HepG2 (cell line): ENCODE data around the gene MAN1C1.

Experiments used
- SUZ12 ChIP-seq: fragments of 150-350 bp; IDR thresholded peaks from 2 replicates; pipeline ENCODE4 v1.6.1; 2014; ENCODE audit warnings: low read depth, low read length
- TF ChIP-seq, protein P1 (sequence below): sonication (generic); formaldehyde crosslinking; IDR thresholded peaks from 2 replicates; pipeline ENCODE4 v1.4.0; 2020; ENCODE audit warnings: missing genetic modification reagents

DNA sequence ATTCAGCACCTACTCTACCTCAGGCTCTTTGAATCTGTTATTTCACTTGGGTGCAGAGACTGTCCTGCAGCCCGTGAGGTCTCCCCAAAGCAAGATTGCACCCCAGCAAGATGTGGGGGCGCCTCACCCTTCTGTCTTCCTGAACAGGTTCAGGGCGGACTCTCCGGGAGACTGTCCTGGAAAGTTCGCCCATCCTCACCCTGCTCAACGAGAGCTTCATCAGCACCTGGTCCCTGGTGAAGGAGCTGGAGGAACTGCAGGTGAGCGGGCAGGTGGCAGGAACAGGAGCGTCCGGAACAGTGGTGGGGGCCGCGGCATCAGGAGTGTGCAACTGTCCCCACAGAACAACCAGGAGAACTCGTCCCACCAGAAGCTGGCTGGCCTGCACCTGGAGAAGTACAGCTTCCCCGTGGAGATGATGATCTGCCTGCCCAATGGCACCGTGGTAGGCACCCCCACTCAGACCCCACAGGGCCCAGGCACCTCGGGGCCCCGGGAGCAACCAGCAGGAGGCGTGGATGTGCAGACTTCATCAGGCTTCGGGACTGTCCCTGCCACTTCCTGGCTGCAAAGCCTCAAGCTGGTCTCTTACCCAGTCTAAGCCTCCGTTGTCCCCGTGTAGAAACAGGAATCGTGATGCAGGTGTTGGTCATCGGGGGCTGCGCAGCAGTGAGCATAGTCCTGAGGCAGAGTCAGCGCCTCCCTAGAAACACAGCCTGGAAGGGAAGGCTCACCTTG lies 197.3 kb downstream of the MAN1C1 start:
- TF ChIP-seq, protein P1, sequence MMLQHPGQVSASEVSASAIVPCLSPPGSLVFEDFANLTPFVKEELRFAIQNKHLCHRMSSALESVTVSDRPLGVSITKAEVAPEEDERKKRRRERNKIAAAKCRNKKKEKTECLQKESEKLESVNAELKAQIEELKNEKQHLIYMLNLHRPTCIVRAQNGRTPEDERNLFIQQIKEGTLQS (CRISPR knock-in tag) = no peak
- TF ChIP-seq SUZ12 = no peak
